Measurements from ENCODE around the gene ASB13.

DNA sequence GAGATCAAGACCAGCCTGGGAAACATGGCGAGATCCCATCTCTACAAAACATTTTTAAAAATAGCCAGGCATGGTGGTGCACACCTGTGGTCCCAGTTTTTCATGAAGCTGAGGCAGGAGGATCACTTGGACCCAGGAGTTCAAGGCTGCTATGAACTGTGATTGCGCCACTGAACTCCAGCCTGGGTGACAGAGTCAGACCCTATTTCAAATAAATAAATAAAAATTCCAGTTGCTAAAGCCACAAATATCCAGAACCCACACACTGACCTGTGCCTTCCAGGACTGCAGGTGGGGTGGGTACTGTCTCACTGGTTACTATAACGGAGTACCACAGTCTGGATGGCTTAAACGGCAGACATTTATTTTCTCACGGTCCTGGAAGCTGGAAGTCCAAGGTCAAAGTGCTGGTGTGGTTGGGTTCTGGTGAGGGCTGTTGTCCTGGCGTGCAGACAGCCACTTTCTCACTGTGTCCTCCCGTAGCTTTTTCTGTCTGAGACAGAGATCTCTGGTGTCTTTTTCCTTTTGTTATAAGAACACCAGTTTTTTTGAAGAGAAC is 38.8 kb downstream of the ASB13 start:
- TF ChIP-seq, protein P1, sequence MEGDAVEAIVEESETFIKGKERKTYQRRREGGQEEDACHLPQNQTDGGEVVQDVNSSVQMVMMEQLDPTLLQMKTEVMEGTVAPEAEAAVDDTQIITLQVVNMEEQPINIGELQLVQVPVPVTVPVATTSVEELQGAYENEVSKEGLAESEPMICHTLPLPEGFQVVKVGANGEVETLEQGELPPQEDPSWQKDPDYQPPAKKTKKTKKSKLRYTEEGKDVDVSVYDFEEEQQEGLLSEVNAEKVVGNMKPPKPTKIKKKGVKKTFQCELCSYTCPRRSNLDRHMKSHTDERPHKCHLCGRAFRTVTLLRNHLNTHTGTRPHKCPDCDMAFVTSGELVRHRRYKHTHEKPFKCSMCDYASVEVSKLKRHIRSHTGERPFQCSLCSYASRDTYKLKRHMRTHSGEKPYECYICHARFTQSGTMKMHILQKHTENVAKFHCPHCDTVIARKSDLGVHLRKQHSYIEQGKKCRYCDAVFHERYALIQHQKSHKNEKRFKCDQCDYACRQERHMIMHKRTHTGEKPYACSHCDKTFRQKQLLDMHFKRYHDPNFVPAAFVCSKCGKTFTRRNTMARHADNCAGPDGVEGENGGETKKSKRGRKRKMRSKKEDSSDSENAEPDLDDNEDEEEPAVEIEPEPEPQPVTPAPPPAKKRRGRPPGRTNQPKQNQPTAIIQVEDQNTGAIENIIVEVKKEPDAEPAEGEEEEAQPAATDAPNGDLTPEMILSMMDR (IDR thresholded peaks at IDR 0.05): no peak
- no peak for TF ChIP-seq POLR2AphosphoS5 (IDR thresholded peaks at IDR 0.05)
- no peak for TF ChIP-seq POLR2A (IDR thresholded peaks at IDR 0.05)
- no peak for TF ChIP-seq EP300 (IDR thresholded peaks at IDR 0.05)

All from stomach (tissue), 4 donors.